ENCODE results near the gene CFAP221.

GRCh38 chr2:119684518-119684917 is 140.3 kb downstream of the CFAP221 start:
- TF ChIP-seq CTCF (conservative IDR thresholded peaks at IDR 0.05; ENCODE audit: low read length) (no peak), EZH2phosphoT487 (IDR thresholded peaks at IDR 0.05; ENCODE audit: borderline replicate concordance) (no peak)
